ENCODE measurements around the gene ZNF19. TPM values are rescaled to one million over a fixed set of nuclear protein-coding genes. Genes with fewer than 3 reads are reported as not detected.

Gene ZNF19
- total RNA-seq, 1 donor from 2014 or later = 19.3 TPM

DNA sequence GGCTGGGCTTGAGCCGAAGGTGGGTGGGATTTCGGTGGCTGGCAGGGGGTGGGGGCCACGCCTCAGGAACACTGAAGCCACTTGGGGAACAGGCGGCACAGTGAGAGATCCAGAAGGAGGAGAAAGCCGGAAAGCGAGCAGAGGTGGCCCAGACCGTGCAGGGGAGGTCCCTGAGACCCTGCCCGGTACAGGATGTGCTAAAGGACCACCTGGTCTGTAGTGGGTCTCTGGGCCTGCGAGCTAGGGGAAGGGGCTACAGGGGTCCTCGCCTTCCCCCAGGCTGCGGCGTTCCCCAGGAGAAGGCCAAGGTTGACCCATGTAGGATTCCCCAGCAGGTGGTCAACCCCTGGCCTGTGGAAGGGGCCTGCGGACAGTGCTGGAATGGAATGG is 47.1 kb downstream of the ZNF19 start, which contains the start of gene TLE7:
Gene TLE7, minus strand, starts transcription at position 4 of the 390 bp plus-strand sequence. CDS start 8,730 bp downstream, outside the sequence.
- no peak for DNase-seq (ENCODE audit: low spot score)

DNA sequence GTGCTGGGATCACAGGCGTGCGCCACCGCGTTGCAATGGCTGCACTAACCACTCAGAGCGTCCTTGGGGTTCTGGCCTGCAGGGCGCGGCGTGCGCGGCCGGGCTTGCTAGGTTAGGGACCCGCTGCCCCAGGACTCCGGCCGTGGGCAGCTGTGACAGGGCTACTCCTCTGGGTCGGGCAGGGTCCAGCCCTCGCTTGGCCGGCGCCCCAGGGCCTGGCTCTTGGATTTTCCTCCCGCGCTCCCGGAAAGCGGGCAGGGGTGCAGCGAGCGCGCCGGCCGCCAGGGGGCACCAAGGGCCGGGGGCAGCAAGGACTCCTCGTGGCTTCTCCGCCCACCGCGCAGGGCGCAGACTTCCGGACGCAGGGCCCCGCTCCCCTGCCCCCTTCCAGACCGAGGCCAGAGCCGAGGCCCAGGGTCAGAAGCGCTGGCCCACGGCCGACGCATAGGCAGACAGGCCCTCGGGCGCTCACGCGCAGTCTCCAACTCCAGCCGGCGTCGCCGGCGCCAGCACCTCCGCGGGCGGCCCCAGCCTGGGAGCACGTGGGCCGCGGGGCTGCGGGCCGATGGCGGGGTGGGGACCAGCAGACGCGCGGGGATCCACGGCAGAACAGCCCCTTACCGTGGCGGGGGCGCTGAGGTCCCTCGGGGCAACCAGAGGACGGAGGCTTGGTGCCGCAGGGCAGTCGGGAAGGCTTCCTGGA is 47.6 kb downstream of the ZNF19 start:
- DNase-seq (ENCODE audit: low spot score) = no peak

GRCh38 chr16:71440669-71441347 is 48.3 kb downstream of the ZNF19 start:
- DNase-seq (ENCODE audit: low spot score) = no peak

- DNase-seq (ENCODE audit: low spot score) = no peak
Observed at GRCh38 chr16:71439523-71439922, 49.6 kb downstream of the ZNF19 start.

GRCh38 chr16:71436473-71436872 is 52.7 kb downstream of the ZNF19 start:
- DNase-seq (ENCODE audit: low spot score) = no peak

GRCh38 chr16:71432906-71433305 is 56.2 kb downstream of the ZNF19 start:
- no peak for DNase-seq (ENCODE audit: low spot score)

- no peak for DNase-seq (ENCODE audit: low spot score)
Observed at GRCh38 chr16:71431991-71432390, 57.1 kb downstream of the ZNF19 start.

DNA sequence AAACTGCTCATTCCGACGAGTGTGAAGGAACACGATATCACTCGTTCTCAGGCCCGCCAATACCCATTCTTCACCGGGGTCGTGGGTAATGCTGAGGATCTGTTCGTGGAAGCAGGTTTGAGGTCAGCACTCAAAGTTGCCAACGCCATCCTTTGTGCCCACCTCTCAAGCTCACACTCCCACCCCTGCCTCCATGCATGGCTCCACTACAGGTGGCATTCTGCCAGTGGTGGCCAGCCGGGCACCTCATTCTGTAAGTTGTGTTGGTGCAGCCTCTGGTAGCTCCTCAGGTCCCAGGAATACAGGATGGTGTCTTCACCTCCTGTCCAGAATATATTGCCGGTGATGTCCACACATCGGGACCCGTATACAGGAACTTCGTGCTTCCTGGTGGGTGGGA is 57.9 kb downstream of the ZNF19 start:
- no peak for DNase-seq (ENCODE audit: low spot score)

DNA sequence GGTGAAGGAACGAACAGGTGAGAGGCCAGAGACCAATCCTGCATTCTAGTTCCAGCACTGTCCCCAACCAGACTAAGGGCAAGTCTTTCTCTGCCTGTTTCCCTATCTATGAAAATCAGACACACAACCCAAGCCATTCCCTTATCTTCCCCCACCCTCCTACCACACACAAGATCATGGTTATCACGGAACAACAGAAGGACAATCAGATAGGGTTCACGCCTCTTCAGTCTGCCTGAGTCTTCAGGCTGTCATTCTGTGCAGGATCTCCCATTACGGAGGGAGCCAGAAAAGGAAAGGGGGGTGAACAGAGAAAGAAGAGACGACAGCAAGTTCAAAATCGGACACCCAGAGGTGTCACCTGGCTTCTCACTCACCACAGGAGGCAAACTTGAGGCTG is 58.4 kb downstream of the ZNF19 start:
- DNase-seq (ENCODE audit: low spot score) = no peak

DNA sequence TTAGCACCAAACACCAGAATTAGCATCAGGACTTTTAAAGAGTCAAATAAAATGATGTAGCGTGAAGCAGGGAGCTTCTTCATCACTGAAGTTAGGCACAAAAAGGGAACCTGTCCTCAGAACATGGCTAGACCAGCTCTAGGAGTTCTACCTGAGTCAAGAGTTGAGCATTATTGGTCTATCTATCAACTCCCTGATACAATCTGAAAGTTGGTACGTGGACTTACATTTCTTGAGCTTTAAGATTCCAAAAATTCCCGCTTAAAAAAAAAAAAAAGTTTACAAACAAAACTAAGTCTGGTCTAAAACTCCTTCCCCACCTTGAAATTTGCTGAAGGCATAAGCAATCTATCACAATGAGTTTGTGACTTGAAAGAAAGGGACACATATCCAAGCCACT is 59.5 kb downstream of the ZNF19 start:
- no peak for DNase-seq (ENCODE audit: low spot score)

GRCh38 chr16:71428883-71429282 is 60.2 kb downstream of the ZNF19 start:
- DNase-seq (ENCODE audit: low spot score) = no peak

DNA sequence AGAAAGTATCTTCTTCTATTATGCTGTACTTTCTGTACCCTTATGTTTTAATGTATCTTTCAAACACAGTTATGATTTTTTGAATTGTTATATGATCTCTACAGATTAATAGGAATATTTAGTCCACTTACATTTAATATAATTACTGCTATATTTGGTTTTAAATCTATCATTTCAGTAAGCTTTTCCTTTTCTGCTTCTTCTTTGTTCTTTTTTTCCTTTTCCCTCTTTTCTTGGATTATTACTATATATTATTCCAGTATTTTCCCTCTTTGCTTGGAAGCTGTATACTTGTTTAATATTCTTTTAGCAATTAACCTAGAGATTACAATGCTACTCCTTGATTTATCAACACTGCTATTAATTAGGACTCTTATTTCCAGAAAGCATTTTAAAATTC is 60.7 kb downstream of the ZNF19 start:
- no peak for DNase-seq (ENCODE audit: low spot score)

GRCh38 chr16:71426880-71427615 is 62.1 kb downstream of the ZNF19 start:
- DNase-seq (ENCODE audit: low spot score) = no peak

- peak; percentile 2 for DNase-seq (ENCODE audit: low spot score)
Observed at GRCh38 chr16:71426069-71426879, 62.9 kb downstream of the ZNF19 start.

GRCh38 chr16:71425746-71426068 is 63.4 kb downstream of the ZNF19 start:
- no peak for DNase-seq (ENCODE audit: low spot score)

- DNase-seq (ENCODE audit: low spot score) = no peak
Observed at GRCh38 chr16:71424626-71425025, 64.5 kb downstream of the ZNF19 start.

- no peak for DNase-seq (ENCODE audit: low spot score)
Observed at GRCh38 chr16:71423865-71424264, 65.3 kb downstream of the ZNF19 start.

Other genes starting within 250 kb of the ZNF19 start
- gene CMTR2, start 199.9 kb downstream of the ZNF19 start, total RNA-seq (ENCODE audit: insufficient read depth, low replicate concordance) = 38.5 TPM
- 1.7 TPM for gene CALB2, start 130.6 kb downstream of the ZNF19 start, total RNA-seq (ENCODE audit: insufficient read depth, low replicate concordance)
- not detected for gene TLE7, start 47.3 kb downstream of the ZNF19 start, total RNA-seq (ENCODE audit: insufficient read depth, low replicate concordance)
- 19.0 TPM for gene ZNF23, start 27.1 kb downstream of the ZNF19 start, total RNA-seq (ENCODE audit: insufficient read depth, low replicate concordance)
- 1.2 TPM for gene CHST4, start 37.1 kb upstream of the ZNF19 start, total RNA-seq (ENCODE audit: insufficient read depth, low replicate concordance)
- gene TAT, start 87.8 kb upstream of the ZNF19 start, total RNA-seq (ENCODE audit: insufficient read depth, low replicate concordance) = 7.0 TPM
- gene MARVELD3, start 136.9 kb upstream of the ZNF19 start, total RNA-seq (ENCODE audit: insufficient read depth, low replicate concordance) = 4.1 TPM
- gene PHLPP2, start 235.4 kb upstream of the ZNF19 start, total RNA-seq (ENCODE audit: insufficient read depth, low replicate concordance) = 9.4 TPM